Nephron progenitor cell (in vitro differentiated cells): ENCODE data around the gene LRP11.
"Not testable (repeated sequence)": the region's sequence is repeated elsewhere in the genome, so short reads cannot be mapped to it uniquely, and the experiment has no call there.

Experiments used
- DNase-seq: peaks from one replicate; pipeline ENCODE4 v3.0.0; 2021
- H3K27ac Mint-ChIP-seq: 2 replicates; pipeline ENCODE4 v1.8.0; 2021; ENCODE audit warnings: mild to moderate bottlenecking, moderate library complexity, mixed read lengths
- H3K27me3 Mint-ChIP-seq: 2 replicates; pipeline ENCODE4 v1.8.0; 2021; ENCODE audit warnings: mild to moderate bottlenecking, low read depth, mixed read lengths; ENCODE audit not compliant: poor library complexity
- H3K36me3 Mint-ChIP-seq: 2 replicates; pipeline ENCODE4 v1.8.0; 2021; ENCODE audit warnings: low read depth, mixed read lengths
- H3K4me1 Mint-ChIP-seq: 2 replicates; pipeline ENCODE4 v1.8.0; 2021; ENCODE audit warnings: mixed read lengths
- H3K4me3 Mint-ChIP-seq: 2 replicates; pipeline ENCODE4 v1.8.0; 2021; ENCODE audit warnings: mild to moderate bottlenecking, moderate library complexity, mixed read lengths
- H3K9me3 Mint-ChIP-seq: 2 replicates; pipeline ENCODE4 v1.8.0; 2021; ENCODE audit warnings: mild to moderate bottlenecking, moderate library complexity, mixed read lengths
- CTCF ChIP-seq: fragments of 200-600 bp; sonication (generic); IDR thresholded peaks from 2 replicates; pipeline ENCODE4 v1.5.0; 2021; ENCODE audit warnings: antibody characterized with exemption

The LRP11 gene

GRCh38 chr6:149857541-149857940, 6.6 kb downstream of the LRP11 start:
- H3K27ac Mint-ChIP-seq = no peak overlapping the region
- peaks cover 35% of the 10 kb centered on the region for H3K27me3 Mint-ChIP-seq
- no peak for DNase-seq
- no peak for TF ChIP-seq CTCF
- no peaks in the 10 kb centered on the region for H3K9me3 Mint-ChIP-seq
- H3K36me3 Mint-ChIP-seq = no peaks in the 10 kb centered on the region
- H3K4me1 Mint-ChIP-seq = peaks cover 41% of the 10 kb centered on the region
- H3K4me3 Mint-ChIP-seq = no peak overlapping the region

- TF ChIP-seq CTCF = no peak
- no peak for DNase-seq
- Mint-ChIP-seq H3K36me3 (no peaks in the 10 kb centered on the region), H3K27me3 (peaks cover 24% of the 10 kb centered on the region), H3K4me1 (peaks cover 32% of the 10 kb centered on the region), H3K9me3 (no peaks in the 10 kb centered on the region), H3K4me3 (no peak overlapping the region), H3K27ac (no peak overlapping the region)
Measured at GRCh38 chr6:149856256-149856994, 7.7 kb downstream of the LRP11 start.

- peaks cover 25% of the 10 kb centered on the region for H3K4me1 Mint-ChIP-seq
- H3K36me3 Mint-ChIP-seq = no peaks in the 10 kb centered on the region
- no peak for TF ChIP-seq CTCF
- no peak overlapping the region for H3K4me3 Mint-ChIP-seq
- peaks cover 17% of the 10 kb centered on the region for H3K27me3 Mint-ChIP-seq
- H3K27ac Mint-ChIP-seq = no peak overlapping the region
- no peaks in the 10 kb centered on the region for H3K9me3 Mint-ChIP-seq
- DNase-seq = no peak
Measured at GRCh38 chr6:149855741-149856140, 8.4 kb downstream of the LRP11 start.

DNA sequence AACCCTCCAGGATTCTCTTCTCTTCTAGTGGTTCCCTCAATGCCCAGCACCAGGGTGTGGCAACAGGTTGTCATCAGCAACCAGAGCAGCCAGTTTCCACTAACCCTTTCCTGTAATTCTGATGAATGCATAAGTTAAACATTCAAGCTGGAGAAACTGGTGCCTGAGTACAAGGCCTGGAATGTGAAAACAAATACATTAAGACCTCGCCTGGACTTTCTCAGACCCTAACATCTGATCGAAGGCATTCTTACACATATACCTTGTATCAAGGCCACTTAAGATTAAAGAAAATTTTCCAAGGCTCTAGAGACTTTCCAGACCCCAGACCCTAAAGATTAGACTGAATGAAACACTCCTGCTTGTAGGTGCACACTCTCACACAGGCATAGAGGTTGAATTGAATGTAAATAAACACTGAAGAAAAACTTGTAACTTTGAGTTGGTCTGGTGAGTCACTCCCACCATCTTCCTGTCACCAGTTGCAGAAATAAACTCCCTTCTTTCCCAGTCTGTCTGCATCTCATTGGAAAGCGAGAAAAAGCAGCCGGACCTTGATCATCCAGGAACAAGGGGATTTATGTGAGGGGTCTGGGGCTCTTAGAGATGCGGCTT, 9.0 kb downstream of the LRP11 start:
- Mint-ChIP-seq H3K4me1 (peaks cover 20% of the 10 kb centered on the region), H3K27me3 (peaks cover 13% of the 10 kb centered on the region), H3K27ac (no peak overlapping the region), H3K36me3 (no peaks in the 10 kb centered on the region), H3K9me3 (no peaks in the 10 kb centered on the region), H3K4me3 (no peak overlapping the region)
- no peak for DNase-seq
- TF ChIP-seq CTCF = no peak

DNA sequence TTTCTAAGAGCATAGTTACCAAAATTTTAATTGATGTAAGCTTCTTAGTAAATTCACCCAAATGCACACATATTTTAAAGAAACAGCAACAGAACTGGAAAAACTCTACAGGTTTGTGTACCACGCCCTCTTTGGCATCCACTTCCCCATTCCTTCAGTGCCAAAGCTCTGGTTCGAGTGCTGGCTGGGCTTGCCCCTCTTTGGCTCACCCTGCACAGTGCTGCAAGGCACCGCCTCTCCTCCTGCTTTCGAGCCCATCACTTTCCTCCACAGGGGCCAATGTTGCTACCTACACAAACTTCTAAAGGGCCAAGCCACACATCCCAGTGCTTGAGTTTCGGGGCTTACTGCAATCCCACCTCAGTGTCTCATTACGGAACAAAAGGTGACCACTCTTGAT, 9.6 kb downstream of the LRP11 start:
- H3K4me1 Mint-ChIP-seq = peaks cover 14% of the 10 kb centered on the region
- DNase-seq = no peak
- H3K27ac Mint-ChIP-seq = no peak overlapping the region
- TF ChIP-seq CTCF = no peak
- no peaks in the 10 kb centered on the region for H3K36me3 Mint-ChIP-seq
- no peak overlapping the region for H3K4me3 Mint-ChIP-seq
- H3K27me3 Mint-ChIP-seq = peaks cover 9% of the 10 kb centered on the region
- H3K9me3 Mint-ChIP-seq = no peaks in the 10 kb centered on the region

DNA sequence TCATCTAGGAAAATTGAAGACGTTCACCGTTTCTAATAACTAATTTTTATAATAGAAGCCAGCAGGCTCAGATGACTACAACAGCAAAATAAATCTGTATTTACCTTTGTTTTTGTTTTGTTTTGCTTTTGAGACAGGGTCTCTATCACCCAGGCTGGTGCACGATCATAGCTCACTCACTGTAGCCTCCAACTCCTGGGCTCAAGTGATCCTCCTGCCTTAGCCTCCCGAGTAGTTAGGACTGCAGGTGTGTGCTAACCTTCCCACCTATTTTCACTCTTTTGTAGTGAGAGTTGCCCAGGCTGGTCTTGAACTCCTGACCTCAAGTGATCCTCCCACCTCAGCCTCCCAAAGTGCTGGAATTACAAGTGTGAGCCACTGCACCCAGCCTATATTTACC, 10.1 kb downstream of the LRP11 start:
- H3K4me3 Mint-ChIP-seq, H3K27ac Mint-ChIP-seq, H3K27me3 Mint-ChIP-seq, H3K36me3 Mint-ChIP-seq, DNase-seq, H3K9me3 Mint-ChIP-seq: not testable (repeated sequence)
- H3K4me1 Mint-ChIP-seq = peaks cover 14% of the 10 kb centered on the region
